OCI-LY7 (cell line): Measurements from ENCODE around the gene IBTK. TPM values are rescaled to one million over a fixed set of nuclear protein-coding genes. Genes with fewer than 3 reads are reported as not detected.
A peak's percentile ranks its signal among the peaks of the same experiment; 100 is the strongest.

Source experiments
- BruUV-seq: library from RNA; stranded (reverse); fragments of 400-500 nt; replicated peaks from 2 replicates; lab custom pipeline; 2021; lab: Mats Ljungman, UMichigan
- CTCF ChIA-PET: fragments of 300-600 bp; sonication (Branson Sonifier 250); formaldehyde crosslinking; loops from one replicate; lab custom pipeline; 2022; ENCODE audit warnings: antibody characterized with exemption; ENCODE audit not compliant: unreplicated experiment; lab: Charles Lee
- POLR2A ChIA-PET: fragments of 300-600 bp; sonication (Branson Sonifier 250); formaldehyde crosslinking; loops from one replicate; lab custom pipeline; 2022; ENCODE audit warnings: antibody characterized with exemption; lab: Charles Lee
- DNase-seq: peaks from one replicate; pipeline ENCODE4 v3.0.0-alpha.2; 2015; ENCODE audit warnings: low spot score
- H2AFZ ChIP-seq: fragments of 200-600 bp; sonication (generic), shearing (Covaris generic); 2 replicates; pipeline ENCODE4 v1.6.1; 2014; ENCODE audit warnings: mild to moderate bottlenecking, antibody characterized with exemption, low read length, moderate library complexity
- H3K27ac ChIP-seq: fragments of 200-600 bp; sonication (generic); 2 replicates; pipeline ENCODE4 v1.5.1; 2014; ENCODE audit warnings: mixed run types, low read depth, mild to moderate bottlenecking, moderate library complexity, low read length, inconsistent platforms; ENCODE audit not compliant: poor library complexity, severe bottlenecking
- H3K36me3 ChIP-seq: fragments of 200-600 bp; sonication (generic); 2 replicates; pipeline ENCODE4 v1.6.1; 2014; ENCODE audit warnings: mild to moderate bottlenecking, antibody characterized with exemption, low read length, moderate library complexity, mixed read lengths; ENCODE audit not compliant: insufficient read depth
- H3K4me1 ChIP-seq: fragments of 200-600 bp; sonication (generic); 2 replicates; pipeline ENCODE4 v1.5.1; 2014; ENCODE audit warnings: mild to moderate bottlenecking, low read length; ENCODE audit not compliant: insufficient read depth, poor library complexity, severe bottlenecking
- H3K4me2 ChIP-seq: fragments of 200-600 bp; sonication (generic); 2 replicates; pipeline ENCODE4 v1.6.1; 2014; ENCODE audit warnings: mild to moderate bottlenecking, low read length
- H3K4me3 ChIP-seq: fragments of 200-600 bp; sonication (generic); 2 replicates; pipeline ENCODE4 v1.5.1; 2014; ENCODE audit warnings: mild to moderate bottlenecking, low read depth, low read length; ENCODE audit not compliant: poor library complexity, severe bottlenecking
- H3K79me2 ChIP-seq: fragments of 200-600 bp; sonication (generic); 2 replicates; pipeline ENCODE4 v1.6.1; 2016; ENCODE audit warnings: low read depth, mild to moderate bottlenecking, low read length, moderate library complexity, mixed read lengths; ENCODE audit not compliant: insufficient read depth
- H3K9me2 ChIP-seq: fragments of 200-600 bp; sonication (generic); 2 replicates; pipeline ENCODE4 v1.6.1; 2016; ENCODE audit warnings: mild to moderate bottlenecking, low read length, mixed read lengths; ENCODE audit not compliant: insufficient read depth
- H3K9me3 ChIP-seq: fragments of 200-600 bp; sonication (generic); 2 replicates; pipeline ENCODE4 v1.6.1; 2014; ENCODE audit warnings: mild to moderate bottlenecking, mixed run types, low read length, mixed read lengths
- H4K20me1 ChIP-seq: fragments of 200-600 bp; sonication (generic); 2 replicates; pipeline ENCODE4 v1.6.1; 2014; ENCODE audit warnings: mild to moderate bottlenecking, antibody characterized with exemption, low read length, moderate library complexity, mixed read lengths; ENCODE audit not compliant: insufficient read depth
- EZH2phosphoT487 ChIP-seq: fragments of 200-600 bp; sonication (generic); IDR thresholded peaks from 2 replicates; pipeline ENCODE4 v1.6.1; 2018; ENCODE audit warnings: low read depth, borderline replicate concordance, mild to moderate bottlenecking, mixed run types, antibody characterized with exemption, low read length, moderate library complexity, mixed read lengths
- intact Hi-C: fragments of 100-400 bp; cut with micrococcal nuclease; formaldehyde crosslinking; loops from one replicate; pipeline ENCODE4 v1.10.0; 2022; ENCODE audit not compliant: unreplicated experiment
- total RNA-seq, 2 experiments: library from RNA; depleted of rRNA in 1 of 2; stranded (reverse); fragments of >200 nt in 1 of 2; shearing (Covaris generic) in 1 of 2; gene quantifications; 2 replicates each; pipeline ENCODE4 v1.2.3, GENCODE V29; 2014 to 2022
- TF ChIP-seq, protein P1 (sequence below): fragments of 200-600 bp; sonication (generic); conservative IDR thresholded peaks from 2 replicates; pipeline ENCODE4 v1.5.1; 2014; ENCODE audit warnings: mild to moderate bottlenecking, antibody characterized with exemption, low read length, moderate library complexity, mixed read lengths

Gene IBTK
- total RNA-seq, 2 experiments from 2014 or later, result 18.6 to 31.0 TPM

DNA sequence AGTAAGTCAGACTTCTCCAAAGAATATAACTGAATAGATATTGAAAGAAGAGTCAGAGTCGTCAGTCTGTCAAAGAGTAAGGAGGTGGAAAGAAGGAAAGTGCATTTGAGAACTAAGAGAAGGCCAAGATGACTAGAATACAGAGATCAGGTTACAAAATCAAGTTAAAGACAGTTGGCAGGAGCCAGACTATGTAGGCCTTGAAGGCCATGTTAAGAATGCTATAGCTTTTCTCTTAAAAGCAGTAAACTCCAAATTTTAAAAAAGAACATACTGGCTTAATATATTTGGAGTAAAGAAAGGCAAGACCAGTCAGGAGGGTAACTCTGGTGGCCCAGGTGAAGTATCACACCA is 68.8 kb downstream of the IBTK start:
- H3K36me3 ChIP-seq, result peaks cover 71% of the 10 kb centered on the region
- no peak for TF ChIP-seq EZH2phosphoT487
- TF ChIP-seq, protein P1, sequence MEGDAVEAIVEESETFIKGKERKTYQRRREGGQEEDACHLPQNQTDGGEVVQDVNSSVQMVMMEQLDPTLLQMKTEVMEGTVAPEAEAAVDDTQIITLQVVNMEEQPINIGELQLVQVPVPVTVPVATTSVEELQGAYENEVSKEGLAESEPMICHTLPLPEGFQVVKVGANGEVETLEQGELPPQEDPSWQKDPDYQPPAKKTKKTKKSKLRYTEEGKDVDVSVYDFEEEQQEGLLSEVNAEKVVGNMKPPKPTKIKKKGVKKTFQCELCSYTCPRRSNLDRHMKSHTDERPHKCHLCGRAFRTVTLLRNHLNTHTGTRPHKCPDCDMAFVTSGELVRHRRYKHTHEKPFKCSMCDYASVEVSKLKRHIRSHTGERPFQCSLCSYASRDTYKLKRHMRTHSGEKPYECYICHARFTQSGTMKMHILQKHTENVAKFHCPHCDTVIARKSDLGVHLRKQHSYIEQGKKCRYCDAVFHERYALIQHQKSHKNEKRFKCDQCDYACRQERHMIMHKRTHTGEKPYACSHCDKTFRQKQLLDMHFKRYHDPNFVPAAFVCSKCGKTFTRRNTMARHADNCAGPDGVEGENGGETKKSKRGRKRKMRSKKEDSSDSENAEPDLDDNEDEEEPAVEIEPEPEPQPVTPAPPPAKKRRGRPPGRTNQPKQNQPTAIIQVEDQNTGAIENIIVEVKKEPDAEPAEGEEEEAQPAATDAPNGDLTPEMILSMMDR, result no peak
- H3K4me1 ChIP-seq, result no peaks in the 10 kb centered on the region
- intact Hi-C loops, result no loop called here
- no peaks in the 10 kb centered on the region for H3K9me3 ChIP-seq
- ChIA-PET POLR2A (no interaction called here), CTCF (no interaction called here)
- H2AFZ ChIP-seq, result no peak overlapping the region
- no peak overlapping the region for H3K27ac ChIP-seq
- no peaks in the 10 kb centered on the region for H3K79me2 ChIP-seq
- no peak overlapping the region for H3K4me2 ChIP-seq
- no peaks in the 10 kb centered on the region for H4K20me1 ChIP-seq
- H3K4me3 ChIP-seq, result no peak overlapping the region
- no peaks in the 10 kb centered on the region for H3K9me2 ChIP-seq
- no TSS peak for BruUV-seq
- no peak for DNase-seq

DNA sequence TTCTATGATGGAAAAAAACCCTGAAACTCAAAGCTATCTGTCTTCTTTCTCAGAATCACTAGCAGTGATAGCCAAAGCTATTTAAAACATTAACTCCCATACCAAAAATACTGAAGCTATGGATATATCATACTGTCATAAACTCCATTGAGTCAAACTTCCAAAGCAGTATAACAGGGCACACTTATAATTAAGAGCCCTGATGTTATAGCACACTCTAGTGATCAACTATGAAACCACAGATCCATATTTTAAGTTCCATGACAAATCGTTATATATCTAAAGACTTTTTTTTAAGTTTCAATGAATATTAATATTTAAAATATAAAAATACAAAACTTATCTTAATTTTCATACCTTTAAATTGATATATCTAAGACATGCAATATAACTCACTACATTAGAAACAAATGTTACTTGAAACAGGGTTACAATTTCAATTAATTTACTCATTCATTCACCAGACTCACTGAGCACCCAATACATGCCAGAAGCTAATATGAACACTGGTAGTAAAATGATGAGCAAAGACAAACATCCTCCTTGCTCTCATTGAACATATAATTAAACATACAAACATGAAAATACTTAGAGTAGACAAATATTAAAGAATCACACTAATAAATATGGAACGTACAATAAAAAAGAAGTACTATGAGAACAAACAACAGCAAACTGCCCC is 69.3 kb downstream of the IBTK start:
- intact Hi-C loops, result no loop called here
- H2AFZ ChIP-seq, result no peak overlapping the region
- H3K27ac ChIP-seq, result no peak overlapping the region
- no peaks in the 10 kb centered on the region for H3K79me2 ChIP-seq
- H3K4me2 ChIP-seq, result no peak overlapping the region
- BruUV-seq, result no TSS peak
- H3K9me3 ChIP-seq, result no peaks in the 10 kb centered on the region
- TF ChIP-seq EZH2phosphoT487, result no peak
- TF ChIP-seq, protein P1, result peak; percentile 66
- H3K9me2 ChIP-seq, result no peaks in the 10 kb centered on the region
- ChIA-PET POLR2A (interaction anchor here (0.9 kb wide), 1 partner anchor 451 kb away, joined by 3 read pairs; no protein-coding TSS in a partner anchor), CTCF (no interaction called here)
- H3K4me1 ChIP-seq, result no peaks in the 10 kb centered on the region
- DNase-seq, result no peak
- H3K36me3 ChIP-seq, result peaks cover 70% of the 10 kb centered on the region
- H3K4me3 ChIP-seq, result no peak overlapping the region
- H4K20me1 ChIP-seq, result no peaks in the 10 kb centered on the region

DNA sequence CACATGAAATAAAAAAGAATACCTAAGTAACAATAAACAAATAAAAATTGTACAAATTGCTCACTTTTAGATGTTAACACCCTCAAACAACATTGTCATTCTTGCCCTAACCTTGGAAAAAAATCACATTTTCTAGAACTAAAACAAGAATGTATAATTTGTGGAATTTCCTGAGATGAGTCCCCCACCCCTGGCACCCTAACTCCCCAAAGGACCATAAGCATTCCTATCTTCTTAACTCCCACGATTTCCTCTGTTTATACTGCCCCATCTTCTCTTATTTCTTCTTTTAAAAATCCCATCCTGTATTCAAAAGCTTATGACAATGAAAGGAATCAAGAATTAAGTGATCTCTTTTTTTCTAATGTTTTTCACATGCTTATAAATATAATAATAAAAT is 70.9 kb downstream of the IBTK start:
- ChIA-PET CTCF (no interaction called here), POLR2A (interaction anchor here (0.7 kb wide), 3 partner anchors 19 to 757 kb away, joined by 3 to 4 read pairs (median 3); no protein-coding TSS in a partner anchor)
- no peak overlapping the region for H3K4me2 ChIP-seq
- no peaks in the 10 kb centered on the region for H3K79me2 ChIP-seq
- H2AFZ ChIP-seq, result no peak overlapping the region
- H3K27ac ChIP-seq, result no peak overlapping the region
- TF ChIP-seq EZH2phosphoT487, result no peak
- TF ChIP-seq, protein P1, result no peak
- no TSS peak for BruUV-seq
- H3K9me3 ChIP-seq, result no peaks in the 10 kb centered on the region
- H3K9me2 ChIP-seq, result no peaks in the 10 kb centered on the region
- H3K4me3 ChIP-seq, result no peak overlapping the region
- intact Hi-C loops, result no loop called here
- H3K36me3 ChIP-seq, result peaks cover 72% of the 10 kb centered on the region
- no peaks in the 10 kb centered on the region for H3K4me1 ChIP-seq
- H4K20me1 ChIP-seq, result no peaks in the 10 kb centered on the region
- DNase-seq, result no peak
